ENCODE results near the gene CEP85L. TPM values are rescaled to one million over a fixed set of nuclear protein-coding genes. Genes with fewer than 3 reads are reported as not detected.

CEP85L gene
- total and polyA plus RNA-seq, 2 of the 13 experiments (the other 11 are each of a cell fraction or from before 2014, with no cell fraction given) = 0.44 to 1.7 TPM

- TF ChIP-seq, protein P1, sequence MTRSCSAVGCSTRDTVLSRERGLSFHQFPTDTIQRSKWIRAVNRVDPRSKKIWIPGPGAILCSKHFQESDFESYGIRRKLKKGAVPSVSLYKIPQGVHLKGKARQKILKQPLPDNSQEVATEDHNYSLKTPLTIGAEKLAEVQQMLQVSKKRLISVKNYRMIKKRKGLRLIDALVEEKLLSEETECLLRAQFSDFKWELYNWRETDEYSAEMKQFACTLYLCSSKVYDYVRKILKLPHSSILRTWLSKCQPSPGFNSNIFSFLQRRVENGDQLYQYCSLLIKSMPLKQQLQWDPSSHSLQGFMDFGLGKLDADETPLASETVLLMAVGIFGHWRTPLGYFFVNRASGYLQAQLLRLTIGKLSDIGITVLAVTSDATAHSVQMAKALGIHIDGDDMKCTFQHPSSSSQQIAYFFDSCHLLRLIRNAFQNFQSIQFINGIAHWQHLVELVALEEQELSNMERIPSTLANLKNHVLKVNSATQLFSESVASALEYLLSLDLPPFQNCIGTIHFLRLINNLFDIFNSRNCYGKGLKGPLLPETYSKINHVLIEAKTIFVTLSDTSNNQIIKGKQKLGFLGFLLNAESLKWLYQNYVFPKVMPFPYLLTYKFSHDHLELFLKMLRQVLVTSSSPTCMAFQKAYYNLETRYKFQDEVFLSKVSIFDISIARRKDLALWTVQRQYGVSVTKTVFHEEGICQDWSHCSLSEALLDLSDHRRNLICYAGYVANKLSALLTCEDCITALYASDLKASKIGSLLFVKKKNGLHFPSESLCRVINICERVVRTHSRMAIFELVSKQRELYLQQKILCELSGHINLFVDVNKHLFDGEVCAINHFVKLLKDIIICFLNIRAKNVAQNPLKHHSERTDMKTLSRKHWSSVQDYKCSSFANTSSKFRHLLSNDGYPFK (CRISPR knock-in tag; IDR thresholded peaks at IDR 0.05; ENCODE audit: borderline replicate concordance) = no peak
- TF ChIP-seq ZNF280D (CRISPR knock-in tag; IDR thresholded peaks at IDR 0.05) (no peak; the same call in 1 of the 2 replicates), ZFAT (CRISPR knock-in tag; conservative IDR thresholded peaks at IDR 0.05) (no peak), MBNL3 (CRISPR knock-in tag; conservative IDR thresholded peaks at IDR 0.05) (no peak), ZNF205 (CRISPR knock-in tag; IDR thresholded peaks at IDR 0.05) (no peak), PBX3 (CRISPR knock-in tag; IDR thresholded peaks at IDR 0.05; ENCODE audit: borderline replicate concordance) (no peak), HDAC6 (IDR thresholded peaks at IDR 0.05; ENCODE audit: low read depth, low read length) (no peak), ZNF891 (CRISPR knock-in tag; IDR thresholded peaks at IDR 0.05) (0 out of 2 replicates have a peak, but pooled peaks have one; percentile 13)
- TF ChIP-seq, protein P2, sequence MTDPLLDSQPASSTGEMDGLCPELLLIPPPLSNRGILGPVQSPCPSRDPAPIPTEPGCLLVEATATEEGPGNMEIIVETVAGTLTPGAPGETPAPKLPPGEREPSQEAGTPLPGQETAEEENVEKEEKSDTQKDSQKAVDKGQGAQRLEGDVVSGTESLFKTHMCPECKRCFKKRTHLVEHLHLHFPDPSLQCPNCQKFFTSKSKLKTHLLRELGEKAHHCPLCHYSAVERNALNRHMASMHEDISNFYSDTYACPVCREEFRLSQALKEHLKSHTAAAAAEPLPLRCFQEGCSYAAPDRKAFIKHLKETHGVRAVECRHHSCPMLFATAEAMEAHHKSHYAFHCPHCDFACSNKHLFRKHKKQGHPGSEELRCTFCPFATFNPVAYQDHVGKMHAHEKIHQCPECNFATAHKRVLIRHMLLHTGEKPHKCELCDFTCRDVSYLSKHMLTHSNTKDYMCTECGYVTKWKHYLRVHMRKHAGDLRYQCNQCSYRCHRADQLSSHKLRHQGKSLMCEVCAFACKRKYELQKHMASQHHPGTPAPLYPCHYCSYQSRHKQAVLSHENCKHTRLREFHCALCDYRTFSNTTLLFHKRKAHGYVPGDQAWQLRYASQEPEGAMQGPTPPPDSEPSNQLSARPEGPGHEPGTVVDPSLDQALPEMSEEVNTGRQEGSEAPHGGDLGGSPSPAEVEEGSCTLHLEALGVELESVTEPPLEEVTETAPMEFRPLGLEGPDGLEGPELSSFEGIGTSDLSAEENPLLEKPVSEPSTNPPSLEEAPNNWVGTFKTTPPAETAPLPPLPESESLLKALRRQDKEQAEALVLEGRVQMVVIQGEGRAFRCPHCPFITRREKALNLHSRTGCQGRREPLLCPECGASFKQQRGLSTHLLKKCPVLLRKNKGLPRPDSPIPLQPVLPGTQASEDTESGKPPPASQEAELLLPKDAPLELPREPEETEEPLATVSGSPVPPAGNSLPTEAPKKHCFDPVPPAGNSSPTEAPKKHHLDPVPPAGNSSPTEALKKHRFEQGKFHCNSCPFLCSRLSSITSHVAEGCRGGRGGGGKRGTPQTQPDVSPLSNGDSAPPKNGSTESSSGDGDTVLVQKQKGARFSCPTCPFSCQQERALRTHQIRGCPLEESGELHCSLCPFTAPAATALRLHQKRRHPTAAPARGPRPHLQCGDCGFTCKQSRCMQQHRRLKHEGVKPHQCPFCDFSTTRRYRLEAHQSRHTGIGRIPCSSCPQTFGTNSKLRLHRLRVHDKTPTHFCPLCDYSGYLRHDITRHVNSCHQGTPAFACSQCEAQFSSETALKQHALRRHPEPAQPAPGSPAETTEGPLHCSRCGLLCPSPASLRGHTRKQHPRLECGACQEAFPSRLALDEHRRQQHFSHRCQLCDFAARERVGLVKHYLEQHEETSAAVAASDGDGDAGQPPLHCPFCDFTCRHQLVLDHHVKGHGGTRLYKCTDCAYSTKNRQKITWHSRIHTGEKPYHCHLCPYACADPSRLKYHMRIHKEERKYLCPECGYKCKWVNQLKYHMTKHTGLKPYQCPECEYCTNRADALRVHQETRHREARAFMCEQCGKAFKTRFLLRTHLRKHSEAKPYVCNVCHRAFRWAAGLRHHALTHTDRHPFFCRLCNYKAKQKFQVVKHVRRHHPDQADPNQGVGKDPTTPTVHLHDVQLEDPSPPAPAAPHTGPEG (CRISPR knock-in tag; IDR thresholded peaks at IDR 0.05) = peak; percentile 58; the same call in 1 of the 2 replicates
- TF ChIP-seq, protein P3, sequence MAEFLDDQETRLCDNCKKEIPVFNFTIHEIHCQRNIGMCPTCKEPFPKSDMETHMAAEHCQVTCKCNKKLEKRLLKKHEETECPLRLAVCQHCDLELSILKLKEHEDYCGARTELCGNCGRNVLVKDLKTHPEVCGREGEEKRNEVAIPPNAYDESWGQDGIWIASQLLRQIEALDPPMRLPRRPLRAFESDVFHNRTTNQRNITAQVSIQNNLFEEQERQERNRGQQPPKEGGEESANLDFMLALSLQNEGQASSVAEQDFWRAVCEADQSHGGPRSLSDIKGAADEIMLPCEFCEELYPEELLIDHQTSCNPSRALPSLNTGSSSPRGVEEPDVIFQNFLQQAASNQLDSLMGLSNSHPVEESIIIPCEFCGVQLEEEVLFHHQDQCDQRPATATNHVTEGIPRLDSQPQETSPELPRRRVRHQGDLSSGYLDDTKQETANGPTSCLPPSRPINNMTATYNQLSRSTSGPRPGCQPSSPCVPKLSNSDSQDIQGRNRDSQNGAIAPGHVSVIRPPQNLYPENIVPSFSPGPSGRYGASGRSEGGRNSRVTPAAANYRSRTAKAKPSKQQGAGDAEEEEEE (CRISPR knock-in tag; IDR thresholded peaks at IDR 0.05; ENCODE audit: borderline replicate concordance) = no peak
- TF ChIP-seq, protein P4, sequence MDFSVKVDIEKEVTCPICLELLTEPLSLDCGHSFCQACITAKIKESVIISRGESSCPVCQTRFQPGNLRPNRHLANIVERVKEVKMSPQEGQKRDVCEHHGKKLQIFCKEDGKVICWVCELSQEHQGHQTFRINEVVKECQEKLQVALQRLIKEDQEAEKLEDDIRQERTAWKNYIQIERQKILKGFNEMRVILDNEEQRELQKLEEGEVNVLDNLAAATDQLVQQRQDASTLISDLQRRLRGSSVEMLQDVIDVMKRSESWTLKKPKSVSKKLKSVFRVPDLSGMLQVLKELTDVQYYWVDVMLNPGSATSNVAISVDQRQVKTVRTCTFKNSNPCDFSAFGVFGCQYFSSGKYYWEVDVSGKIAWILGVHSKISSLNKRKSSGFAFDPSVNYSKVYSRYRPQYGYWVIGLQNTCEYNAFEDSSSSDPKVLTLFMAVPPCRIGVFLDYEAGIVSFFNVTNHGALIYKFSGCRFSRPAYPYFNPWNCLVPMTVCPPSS (IDR thresholded peaks at IDR 0.05) = no peak
These were observed 659 bp downstream of the CEP85L start (continued) for GRCh38 chr6:118650582-118651281.

Measured in HepG2 (cell line).